SK-N-SH (cell line): ENCODE measurements around the gene PSMD3.

Source experiments
- EP300 ChIP-seq, 2 experiments: IDR thresholded peaks; 2 replicates each; pipeline versions ENCODE4 v1.4.0 to v1.6.1; 2012; ENCODE audit warnings: borderline replicate concordance in 1 of 2, low read depth in 1 of 2, low read length in 1 of 2
- FOXJ3 ChIP-seq: sonication (generic); formaldehyde crosslinking; IDR thresholded peaks from 2 replicates; pipeline ENCODE4 v1.5.1; 2020; ENCODE audit warnings: mild to moderate bottlenecking, missing genetic modification reagents
- FOXM1 ChIP-seq: IDR thresholded peaks from 2 replicates; pipeline ENCODE4 v1.4.0; 2012; ENCODE audit warnings: low read depth, mild to moderate bottlenecking
- GABPA ChIP-seq: IDR thresholded peaks from 2 replicates; pipeline ENCODE4 v1.4.0; 2012; ENCODE audit warnings: low read depth, mild to moderate bottlenecking
- JUND ChIP-seq: IDR thresholded peaks from 2 replicates; pipeline ENCODE4 v1.4.0; 2012
- NFIC ChIP-seq: IDR thresholded peaks from 2 replicates; pipeline ENCODE4 v1.4.0; 2012; ENCODE audit warnings: borderline replicate concordance
- RAD21 ChIP-seq: IDR thresholded peaks from 2 replicates; pipeline ENCODE4 v1.6.1; 2012; ENCODE audit warnings: mild to moderate bottlenecking, low read length
- TAF1 ChIP-seq: IDR thresholded peaks from 2 replicates; pipeline ENCODE4 v1.6.1; 2012; ENCODE audit warnings: low read depth, mild to moderate bottlenecking, low read length, moderate library complexity, borderline replicate concordance
- YY1 ChIP-seq: IDR thresholded peaks from 2 replicates; pipeline ENCODE4 v1.4.0; 2012; ENCODE audit warnings: low read depth, mild to moderate bottlenecking
- TF ChIP-seq, protein P1 (sequence below): fragments of 200-600 bp; sonication (generic); IDR thresholded peaks from 2 replicates; pipeline ENCODE4 v1.6.1; 2017; ENCODE audit warnings: antibody characterized with exemption, mild to moderate bottlenecking, moderate library complexity
- TF ChIP-seq, protein P2 (sequence below): IDR thresholded peaks from 2 replicates; pipeline ENCODE4 v1.4.0; 2012; ENCODE audit warnings: low read depth, borderline replicate concordance
- TF ChIP-seq, protein P3 (sequence below): IDR thresholded peaks from 2 replicates; pipeline ENCODE4 v1.4.0; 2012; ENCODE audit warnings: low read depth

DNA sequence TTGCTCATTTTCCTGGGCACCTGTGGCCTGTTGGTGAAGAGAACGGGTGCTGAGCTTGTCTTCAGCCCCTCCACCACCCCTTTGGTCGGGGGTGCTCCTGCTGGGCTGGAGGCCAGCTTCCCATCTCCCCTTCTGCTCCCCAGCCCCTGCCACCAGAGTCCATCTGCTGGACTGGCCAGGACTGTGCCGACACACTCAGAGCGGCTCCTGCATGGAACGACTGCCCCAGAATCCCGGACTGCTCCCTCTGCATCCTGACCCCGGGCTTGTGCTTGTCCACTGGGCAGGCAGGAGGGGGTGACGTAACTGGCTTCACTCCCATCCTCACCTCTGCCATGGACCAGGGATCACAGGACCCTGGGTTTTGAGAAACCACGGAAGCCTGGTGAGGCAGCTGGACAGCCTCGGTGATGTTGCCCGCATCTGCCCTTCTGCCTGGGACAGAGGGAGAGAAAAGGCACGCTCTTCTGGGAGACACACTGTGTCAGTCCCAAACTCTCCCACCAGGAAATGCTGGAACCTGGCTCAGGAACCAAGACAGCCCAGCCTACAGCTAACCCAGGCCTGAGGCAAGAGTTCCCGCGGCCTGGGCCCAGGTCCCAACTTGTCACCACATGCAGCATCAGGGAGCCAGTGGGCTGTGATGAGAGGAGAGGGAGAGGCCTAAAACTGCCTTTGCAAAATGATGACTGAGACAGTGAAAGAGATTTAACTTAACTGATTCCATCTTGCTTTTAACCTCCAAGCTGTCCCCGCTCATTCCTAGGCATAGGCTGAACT, 33.9 kb upstream of the PSMD3 start:
- TF ChIP-seq TAF1 (no peak), YY1 (no peak), FOXJ3 (CRISPR knock-in tag) (no peak), JUND (no peak), FOXM1 (no peak), RAD21 (no peak), GABPA (no peak), EP300 (IDR thresholded peaks at IDR 0.05; ENCODE audit: borderline replicate concordance in 1 of 2, low read depth in 1 of 2, low read length in 1 of 2) (no peak), NFIC (no peak)
- TF ChIP-seq, protein P1, sequence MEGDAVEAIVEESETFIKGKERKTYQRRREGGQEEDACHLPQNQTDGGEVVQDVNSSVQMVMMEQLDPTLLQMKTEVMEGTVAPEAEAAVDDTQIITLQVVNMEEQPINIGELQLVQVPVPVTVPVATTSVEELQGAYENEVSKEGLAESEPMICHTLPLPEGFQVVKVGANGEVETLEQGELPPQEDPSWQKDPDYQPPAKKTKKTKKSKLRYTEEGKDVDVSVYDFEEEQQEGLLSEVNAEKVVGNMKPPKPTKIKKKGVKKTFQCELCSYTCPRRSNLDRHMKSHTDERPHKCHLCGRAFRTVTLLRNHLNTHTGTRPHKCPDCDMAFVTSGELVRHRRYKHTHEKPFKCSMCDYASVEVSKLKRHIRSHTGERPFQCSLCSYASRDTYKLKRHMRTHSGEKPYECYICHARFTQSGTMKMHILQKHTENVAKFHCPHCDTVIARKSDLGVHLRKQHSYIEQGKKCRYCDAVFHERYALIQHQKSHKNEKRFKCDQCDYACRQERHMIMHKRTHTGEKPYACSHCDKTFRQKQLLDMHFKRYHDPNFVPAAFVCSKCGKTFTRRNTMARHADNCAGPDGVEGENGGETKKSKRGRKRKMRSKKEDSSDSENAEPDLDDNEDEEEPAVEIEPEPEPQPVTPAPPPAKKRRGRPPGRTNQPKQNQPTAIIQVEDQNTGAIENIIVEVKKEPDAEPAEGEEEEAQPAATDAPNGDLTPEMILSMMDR = no peak
- TF ChIP-seq, protein P2, sequence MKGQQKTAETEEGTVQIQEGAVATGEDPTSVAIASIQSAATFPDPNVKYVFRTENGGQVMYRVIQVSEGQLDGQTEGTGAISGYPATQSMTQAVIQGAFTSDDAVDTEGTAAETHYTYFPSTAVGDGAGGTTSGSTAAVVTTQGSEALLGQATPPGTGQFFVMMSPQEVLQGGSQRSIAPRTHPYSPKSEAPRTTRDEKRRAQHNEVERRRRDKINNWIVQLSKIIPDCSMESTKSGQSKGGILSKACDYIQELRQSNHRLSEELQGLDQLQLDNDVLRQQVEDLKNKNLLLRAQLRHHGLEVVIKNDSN = no peak
- TF ChIP-seq, protein P3, sequence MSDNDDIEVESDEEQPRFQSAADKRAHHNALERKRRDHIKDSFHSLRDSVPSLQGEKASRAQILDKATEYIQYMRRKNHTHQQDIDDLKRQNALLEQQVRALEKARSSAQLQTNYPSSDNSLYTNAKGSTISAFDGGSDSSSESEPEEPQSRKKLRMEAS = no peak
